Activated CD8-positive, alpha-beta memory T cell treated with anti-CD3 and anti-CD28 coated beads for 36 hours (primary cell): ENCODE results near the gene TOB1. TPM values are rescaled to one million over a fixed set of nuclear protein-coding genes. Genes with fewer than 3 reads are reported as not detected.
"Not testable (repeated sequence)": the region's sequence is repeated elsewhere in the genome, so short reads cannot be mapped to it uniquely, and the experiment has no call there.

Experiments used
- CTCF ChIA-PET: fragments of 350-600 bp; sonication (Branson Sonifier 250); formaldehyde crosslinking; loops from one replicate; lab custom pipeline; 2021; ENCODE audit warnings: antibody characterized with exemption; lab: Charles Lee
- POLR2A ChIA-PET: fragments of 350-600 bp; sonication (Branson Sonifier 250); formaldehyde crosslinking; loops from one replicate; lab custom pipeline; 2021; ENCODE audit warnings: antibody characterized with exemption; lab: Charles Lee
- total RNA-seq, 2 experiments: library from RNA; stranded (reverse); gene quantifications; one replicate each; pipeline ENCODE4 v1.2.3, GENCODE V29; 2021

The TOB1 gene
- total RNA-seq, 2 experiments from 2014 or later = 29.0 to 30.7 TPM

DNA sequence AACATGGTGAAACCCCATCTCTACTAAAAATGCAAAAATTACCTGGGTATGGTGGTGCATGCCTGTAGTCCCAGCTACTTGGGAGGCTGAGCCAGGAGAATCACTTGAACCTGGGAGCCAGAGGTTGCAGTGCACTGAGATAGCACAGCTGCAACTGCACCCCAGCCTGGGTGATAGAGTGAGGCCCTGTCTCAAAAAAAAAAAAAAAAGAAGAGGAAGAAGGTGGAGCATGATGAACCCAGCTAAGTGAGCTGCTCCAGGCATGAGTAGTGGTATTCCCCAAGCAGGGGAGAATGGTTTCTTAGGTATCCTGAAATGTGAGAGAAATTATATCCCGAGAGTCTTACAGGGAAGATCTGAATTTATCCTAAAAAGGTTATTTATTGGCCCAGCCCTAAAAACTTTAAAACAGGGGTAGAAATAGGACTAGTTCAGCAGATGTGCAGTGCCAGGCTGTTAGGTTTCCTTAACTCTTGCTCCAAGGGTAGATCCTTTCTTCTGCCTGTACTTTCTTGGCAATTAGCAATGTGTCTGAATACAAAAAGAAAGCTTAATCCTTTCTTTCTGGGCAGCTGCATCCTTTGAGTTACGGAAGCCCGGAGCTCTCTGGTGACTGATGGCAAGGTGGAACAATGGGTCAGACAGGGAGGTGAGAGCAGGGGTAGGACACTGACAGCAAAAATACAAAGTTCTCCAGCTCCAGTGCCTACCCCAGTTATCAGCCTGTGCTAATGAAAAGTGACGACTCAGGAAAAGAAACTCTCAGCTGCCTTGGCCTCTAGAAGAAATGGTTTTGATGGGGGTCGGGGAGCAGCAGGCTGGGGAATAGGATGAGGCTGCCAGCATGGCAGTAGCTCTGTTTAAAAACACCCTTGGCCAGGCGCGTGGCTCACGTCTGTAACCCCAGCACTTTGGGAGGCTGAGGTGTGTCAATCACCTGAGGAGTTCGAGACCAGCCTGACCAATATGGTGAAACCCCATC, 36.5 kb upstream of the TOB1 start:
- ChIA-PET POLR2A (interaction anchor here (2.3 kb wide), 1 partner anchor 37 kb away, joined by 9 read pairs; the partner anchor contains the start of gene TOB1), CTCF (interaction anchor here (1.0 to 1.1 kb wide), 2 partner anchors 19 to 85 kb away, joined by 3 read pairs; no protein-coding TSS in a partner anchor)

DNA sequence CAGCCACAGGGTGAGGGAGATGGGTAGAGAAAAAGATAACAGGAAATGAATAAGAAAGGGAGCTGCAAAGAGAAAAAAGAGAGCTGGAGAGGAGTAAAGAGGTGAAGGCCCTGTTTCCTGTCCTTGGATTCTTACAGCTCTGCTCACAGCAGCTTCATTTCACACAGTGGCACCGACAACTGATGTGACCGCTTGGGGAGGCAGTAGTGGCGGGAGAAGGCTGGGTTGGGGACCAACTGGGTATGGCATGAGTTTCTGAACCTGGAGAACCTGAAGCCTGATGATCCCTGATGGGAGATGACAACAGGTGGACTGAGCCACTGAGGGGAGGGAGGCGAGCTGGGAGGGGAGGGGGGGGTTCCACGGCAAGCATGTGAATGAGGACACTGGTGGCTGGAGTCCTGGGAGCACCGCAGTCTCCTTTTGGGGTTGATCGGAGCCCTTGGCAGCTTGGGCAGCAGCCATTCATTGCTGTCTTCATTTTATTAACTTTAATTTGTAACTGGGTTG, 34.3 kb upstream of the TOB1 start:
- CTCF ChIA-PET = no interaction called here
- POLR2A ChIA-PET = interaction anchor here (1.0 kb wide), 1 partner anchor 34 kb away, joined by 3 read pairs; the partner anchor contains the start of gene TOB1

DNA sequence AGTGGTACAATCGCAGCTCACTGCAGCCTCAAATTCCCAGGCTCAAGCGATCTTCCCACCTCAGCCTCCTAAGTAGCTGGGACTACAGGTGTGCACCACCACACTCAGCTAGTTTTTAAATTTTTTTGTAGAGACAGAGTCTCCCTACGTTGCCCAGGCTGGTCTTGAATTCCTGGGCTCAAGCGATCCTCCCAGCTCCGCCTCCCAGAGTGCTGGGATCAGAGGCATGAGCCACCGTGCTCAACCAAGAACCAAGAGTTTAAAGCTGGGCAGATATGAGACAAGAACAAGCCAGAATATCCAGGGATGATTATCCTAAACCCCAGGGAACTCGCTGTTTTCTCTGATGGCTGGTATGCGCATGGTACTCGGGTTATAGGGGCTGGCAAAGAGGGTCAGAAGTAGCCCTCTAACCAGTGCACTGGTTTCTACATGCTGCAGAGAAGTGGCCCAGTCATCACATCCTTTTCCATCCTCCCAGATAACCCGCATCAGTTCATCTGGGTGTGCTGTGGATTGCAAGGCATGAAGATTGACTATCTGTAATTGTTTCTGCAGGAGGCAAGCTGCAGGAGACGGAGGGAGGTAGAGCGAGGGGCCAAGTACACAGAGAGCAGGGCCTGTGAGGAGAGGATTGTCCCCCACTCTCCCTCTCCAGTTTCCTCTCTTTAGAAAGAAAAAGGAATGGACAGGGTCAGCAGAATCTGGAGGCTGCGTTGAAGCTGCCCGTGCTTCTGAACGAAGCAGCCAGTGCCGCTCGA, 33.6 kb upstream of the TOB1 start:
- CTCF ChIA-PET = no interaction called here
- POLR2A ChIA-PET = interaction anchor here (0.7 to 1.0 kb wide), 2 partner anchors 33 kb away, joined by 3 to 5 read pairs; partner anchors contain the start of gene TOB1

DNA sequence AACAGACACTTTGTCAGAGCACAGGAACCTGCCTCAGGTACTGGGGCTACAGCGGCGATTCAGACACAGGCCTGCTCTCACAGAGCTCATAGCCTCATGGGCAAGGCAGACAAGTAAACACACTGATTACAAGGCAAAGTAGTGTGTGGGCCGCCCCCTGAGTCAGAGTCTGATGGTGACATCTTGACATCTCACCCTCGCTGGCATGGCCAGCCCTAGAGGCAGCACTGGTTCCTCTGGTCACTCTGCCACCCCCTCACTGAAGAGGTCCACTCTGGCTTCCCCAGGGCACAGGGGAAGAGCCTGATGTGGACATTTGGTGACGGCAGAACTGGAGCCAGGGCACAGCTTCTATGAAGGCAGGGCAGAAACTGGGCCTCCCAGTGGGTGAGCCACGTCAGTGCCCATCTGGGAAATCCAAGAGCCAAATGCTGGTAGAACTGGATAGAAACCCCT, 32.9 kb upstream of the TOB1 start:
- POLR2A ChIA-PET = interaction anchor here (0.7 kb wide), 1 partner anchor 33 kb away, joined by 5 read pairs; the partner anchor contains the start of gene TOB1

DNA sequence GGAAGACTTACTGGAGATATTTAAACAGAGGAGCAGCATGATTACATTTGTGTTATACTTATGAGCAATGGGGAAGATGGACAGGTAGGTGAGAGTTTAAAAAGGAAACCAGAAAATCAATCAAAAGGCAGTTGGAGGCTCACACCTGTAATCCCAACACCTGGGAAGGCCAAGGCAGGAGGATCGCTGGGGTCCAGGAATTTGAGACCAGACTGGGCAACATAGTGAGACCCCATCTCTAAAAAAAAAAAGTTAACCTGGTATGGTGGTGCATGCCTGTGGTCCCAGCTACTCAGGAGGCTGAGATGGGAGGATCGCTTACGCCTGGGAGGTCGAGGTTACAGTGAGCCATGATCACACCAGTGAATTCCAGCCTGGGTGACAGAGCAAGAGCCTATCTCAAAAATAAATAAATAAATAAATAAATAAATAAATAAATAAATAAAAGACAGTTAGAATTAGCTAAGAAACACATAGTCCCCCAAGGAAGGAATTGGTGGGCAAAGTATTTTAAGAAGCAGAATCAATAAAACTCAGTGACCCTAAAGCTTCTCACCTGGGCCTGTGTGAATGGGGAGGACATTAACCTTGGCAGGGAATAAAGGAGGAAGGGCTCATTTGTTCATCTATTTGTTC, 32.3 kb upstream of the TOB1 start:
- ChIA-PET CTCF (interaction anchor here (1.0 kb wide), 1 partner anchor 49 kb away, joined by 3 read pairs; no protein-coding TSS in a partner anchor), POLR2A (interaction anchor here (0.7 kb wide), 1 partner anchor 32 kb away, joined by 5 read pairs; the partner anchor contains the start of gene TOB1)

More for the DNA sequence above, 32.9 kb upstream of the TOB1 start:
- CTCF ChIA-PET = no interaction called here

DNA sequence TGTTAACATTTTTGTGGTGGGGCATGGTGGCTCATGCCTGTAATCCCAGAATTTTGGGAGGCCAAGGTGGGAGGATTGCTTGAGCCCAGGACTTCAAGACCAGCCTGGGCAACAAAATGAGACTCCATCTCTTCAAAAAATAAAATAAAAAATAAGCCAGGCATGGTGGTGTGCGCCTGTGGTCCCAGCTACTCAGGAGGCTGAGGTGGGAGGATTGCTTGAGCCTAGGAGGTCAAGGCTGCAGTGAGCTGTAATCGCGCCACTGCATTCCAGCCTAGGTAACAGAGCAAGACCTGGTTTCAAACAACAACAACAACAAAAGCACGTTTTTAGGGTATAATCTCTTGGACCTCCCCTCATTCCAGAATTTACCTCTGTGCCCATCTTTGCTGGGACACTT, 28.4 kb upstream of the TOB1 start:
- POLR2A ChIA-PET, CTCF ChIA-PET: not testable (repeated sequence)

DNA sequence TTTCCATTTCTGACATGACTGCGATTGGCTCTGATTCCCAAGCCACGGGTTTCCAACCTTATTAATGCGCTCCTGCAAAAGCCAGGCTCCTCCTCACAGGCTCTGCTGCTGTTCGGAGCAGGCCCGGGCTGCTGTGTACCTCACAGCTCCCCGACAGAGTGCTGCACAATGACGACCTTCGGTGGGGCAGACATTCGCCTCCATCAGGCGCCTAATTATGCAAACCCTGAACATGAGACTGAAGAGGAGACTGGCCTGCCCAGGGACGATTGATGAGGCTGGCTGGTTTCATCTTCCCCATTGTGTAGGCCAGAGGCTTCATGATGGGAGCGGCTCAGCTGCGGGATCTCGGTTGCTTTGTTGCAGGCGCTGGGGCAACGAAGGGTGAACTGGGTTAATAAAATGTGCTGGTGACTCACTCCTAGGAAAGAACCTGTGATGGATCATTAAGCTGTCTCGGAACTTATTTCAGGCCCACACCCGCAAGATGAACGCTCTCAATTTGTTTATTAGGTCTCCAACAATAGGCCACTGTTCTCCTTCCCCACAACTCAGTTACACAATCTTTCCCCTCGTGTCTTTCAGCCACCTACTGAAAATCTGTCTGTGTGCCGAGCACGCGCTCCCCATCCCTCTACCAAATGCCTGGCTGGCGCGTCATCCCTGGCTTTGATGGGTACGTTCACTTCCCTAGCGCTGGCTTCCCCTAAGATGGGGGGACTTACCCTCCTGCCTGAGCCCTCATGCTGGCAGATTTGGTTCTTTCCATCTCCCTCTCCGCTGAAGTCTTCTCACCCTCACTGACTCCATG, 27.2 kb upstream of the TOB1 start:
- POLR2A ChIA-PET = no interaction called here
- CTCF ChIA-PET = no interaction called here

DNA sequence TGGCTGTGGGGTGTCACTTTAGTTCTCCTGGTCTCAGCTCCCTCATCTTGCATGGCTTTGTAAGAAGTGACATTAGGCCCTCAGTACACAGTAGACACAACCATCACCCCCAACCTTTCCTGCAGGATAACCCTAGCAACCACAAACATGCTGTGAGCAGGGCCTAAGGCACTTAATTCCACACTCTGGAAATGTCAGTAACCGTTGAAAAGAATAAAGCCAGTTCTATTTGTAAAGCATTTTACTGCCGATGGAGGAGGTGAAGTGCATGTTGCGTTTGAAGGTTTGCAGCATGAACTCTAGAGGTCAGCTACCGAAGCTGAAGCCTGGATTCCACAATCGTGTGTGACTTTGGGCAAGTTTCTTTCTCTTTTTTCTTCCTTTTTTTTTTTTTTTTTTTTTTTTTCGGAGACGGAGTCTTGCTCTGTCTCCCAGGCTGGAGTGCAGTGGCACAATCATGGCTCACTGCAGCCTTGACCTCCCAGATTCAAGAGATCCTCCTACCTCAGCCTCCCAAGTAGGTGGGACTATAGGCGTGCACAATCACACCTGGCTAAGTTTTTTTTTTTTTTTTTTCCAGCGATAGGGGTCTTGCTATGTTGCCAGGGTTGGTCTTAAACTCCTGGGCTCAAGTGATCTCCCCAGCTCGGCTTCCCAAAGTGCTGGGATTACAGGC, 26.1 kb upstream of the TOB1 start:
- ChIA-PET CTCF (interaction anchor here (0.7 kb wide), 1 partner anchor 30 kb away, joined by 3 read pairs; no protein-coding TSS in a partner anchor), POLR2A (no interaction called here)

DNA sequence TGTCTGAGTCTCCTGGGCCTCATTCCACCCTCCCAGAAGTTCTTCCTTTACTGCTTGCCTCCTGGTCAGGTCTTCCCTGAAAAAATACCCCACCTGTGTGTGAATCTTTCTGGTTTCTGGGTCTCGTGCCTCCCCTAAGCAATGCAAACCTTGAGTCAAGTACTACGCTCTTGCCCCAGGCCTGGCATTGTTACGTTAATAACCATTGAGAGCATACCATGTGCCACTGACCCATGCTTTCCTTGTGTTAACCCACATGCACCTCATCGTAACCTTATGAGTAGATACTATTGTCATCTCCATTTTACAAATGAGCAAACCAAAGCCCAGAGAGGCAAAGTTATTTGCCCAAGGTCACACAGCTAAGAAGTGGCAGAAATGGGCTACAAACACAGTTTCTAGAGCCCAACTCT, 25.4 kb upstream of the TOB1 start:
- ChIA-PET POLR2A (no interaction called here), CTCF (interaction anchor here (0.7 kb wide), 1 partner anchor 29 kb away, joined by 3 read pairs; no protein-coding TSS in a partner anchor)

DNA sequence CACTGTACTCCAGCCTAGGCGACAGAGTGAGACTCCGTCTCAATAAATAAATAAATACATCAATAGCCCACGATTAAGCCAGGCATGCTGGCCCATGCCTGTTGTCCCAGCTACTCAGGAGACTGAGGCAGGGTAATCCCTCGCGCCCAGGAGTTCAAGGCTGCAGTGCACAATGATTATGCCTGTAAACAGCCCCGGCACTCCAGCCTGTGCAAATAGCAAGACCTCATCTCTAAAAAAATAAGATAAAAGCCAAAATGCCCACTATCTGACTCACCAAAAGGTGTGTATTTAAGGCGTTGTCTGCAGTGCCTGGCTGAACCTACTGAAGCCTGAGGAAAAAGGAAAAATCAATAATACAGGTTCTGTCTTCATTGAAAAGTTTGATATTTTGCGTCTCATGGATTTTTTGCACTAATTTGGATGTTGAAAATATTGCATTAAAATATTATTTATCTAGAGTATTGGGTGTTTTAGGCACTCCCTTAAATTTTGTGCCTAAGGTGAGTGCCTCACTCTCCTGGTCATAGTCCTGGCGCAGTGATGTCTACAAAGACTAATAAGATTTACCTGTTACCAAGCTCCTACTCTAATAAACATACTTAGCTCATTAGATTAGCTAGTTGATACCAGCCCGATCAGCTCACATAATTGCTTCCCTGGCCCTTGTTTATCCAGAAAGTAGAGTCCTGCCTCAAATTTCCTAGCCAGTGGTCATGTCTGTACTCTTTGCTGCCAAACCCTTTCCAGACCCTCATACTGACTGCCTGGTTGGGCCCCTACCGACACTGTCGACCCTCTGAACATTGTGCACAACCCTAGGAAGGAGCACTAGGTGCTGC, 24.7 kb upstream of the TOB1 start:
- POLR2A ChIA-PET = no interaction called here
- CTCF ChIA-PET = no interaction called here

DNA sequence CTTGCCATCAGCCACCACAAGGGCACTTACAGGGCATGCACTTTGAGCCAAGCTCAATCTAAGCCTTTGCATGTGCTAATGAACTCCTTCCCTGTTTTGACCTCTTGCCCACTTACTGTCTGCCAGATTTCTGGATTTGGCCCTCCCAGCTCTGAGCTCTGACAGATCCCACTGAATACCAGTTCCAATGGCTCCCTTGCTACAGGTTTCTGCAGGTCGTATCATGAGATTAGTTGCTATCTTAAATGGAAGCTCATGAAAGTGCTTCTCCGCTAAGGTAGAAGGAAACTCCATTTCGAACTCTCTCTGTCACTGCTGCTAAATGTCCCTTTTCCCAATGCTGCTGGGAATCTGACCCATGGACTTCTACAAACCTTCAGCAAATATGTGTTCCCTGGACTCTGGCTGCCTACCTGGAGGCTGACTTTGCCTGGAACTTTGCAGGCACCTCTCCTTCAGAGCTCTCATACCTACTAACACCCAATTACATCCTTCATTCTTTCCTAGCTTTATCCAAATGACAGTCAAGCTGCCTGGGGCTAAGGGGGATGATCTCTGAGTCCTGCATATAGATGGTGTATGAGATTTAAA, 23.5 kb upstream of the TOB1 start:
- ChIA-PET POLR2A (no interaction called here), CTCF (no interaction called here)

DNA sequence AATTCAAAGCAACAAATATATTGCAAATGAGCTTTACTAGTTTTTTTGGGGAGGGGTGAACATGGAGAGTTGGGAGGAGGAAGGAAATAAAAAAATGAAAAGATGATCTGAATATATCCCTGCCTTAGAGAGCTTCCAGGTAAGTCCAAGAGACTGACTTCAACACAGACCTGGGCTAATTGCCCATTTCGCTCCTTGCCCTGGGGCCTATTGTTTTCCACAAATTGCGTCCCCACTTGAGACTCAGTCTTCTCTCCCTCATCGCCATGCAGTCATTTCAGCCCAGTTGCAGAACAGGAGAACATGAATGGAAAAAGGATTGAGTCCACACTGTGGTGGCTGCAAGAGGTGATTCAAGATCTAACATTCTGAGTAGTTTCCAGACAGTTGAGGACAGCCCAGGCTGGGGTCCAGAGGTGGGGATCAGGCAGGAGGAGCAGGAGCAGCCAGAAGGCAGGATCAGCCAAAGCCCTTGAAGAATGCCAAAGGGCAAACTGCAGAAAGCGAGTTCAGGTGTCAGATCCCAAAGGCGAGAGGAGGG, 21.6 kb upstream of the TOB1 start:
- CTCF ChIA-PET = no interaction called here
- POLR2A ChIA-PET = interaction anchor here (0.5 to 1.0 kb wide), 2 partner anchors 22 to 437 kb away, joined by 3 to 4 read pairs; partner anchors contain the start of gene TOB1

DNA sequence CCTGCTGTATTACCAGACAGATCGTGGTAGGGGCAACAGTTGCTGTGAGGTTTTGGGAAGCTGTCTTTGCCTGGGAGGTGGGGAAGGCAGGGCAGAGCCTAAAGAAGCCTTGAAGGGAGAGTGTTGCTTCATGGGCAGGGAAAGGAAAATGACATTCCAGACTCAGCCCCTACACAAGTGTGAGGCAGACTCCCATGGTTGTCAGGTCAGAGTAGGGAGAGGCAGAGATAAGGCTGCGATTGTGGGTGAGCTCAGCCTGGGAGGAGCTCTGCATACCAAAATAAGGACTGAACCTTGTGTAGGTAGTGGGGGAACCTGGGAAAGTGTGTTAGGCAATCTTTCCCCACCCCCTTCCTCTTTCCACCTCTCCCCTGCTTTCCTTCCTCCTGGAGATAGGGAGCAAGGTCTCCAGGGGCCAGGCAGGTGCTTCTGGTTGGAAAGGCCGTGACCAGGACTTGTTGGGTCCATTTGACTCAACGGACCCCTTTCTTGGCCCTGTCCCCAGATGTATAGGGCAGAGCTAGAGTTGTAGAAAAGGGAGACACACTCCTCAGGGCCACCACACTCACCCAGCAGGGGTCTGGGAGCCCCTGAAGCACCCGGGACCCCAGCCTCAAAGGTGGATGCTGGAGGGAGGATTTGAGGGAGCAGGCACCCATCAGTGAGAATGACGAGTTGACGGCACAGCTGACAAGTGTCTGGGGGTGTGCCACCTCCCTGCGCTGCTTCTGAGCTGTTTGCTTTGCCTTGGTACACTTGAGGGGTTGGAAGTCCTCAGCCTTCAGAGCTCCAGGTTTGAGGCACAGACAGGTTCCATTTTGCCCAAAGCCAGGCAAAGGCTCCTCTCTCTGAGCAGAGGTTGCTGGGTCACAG, 18.5 kb upstream of the TOB1 start:
- CTCF ChIA-PET = interaction anchor here (0.6 to 1.1 kb wide), 3 partner anchors 12 to 60 kb away, joined by 3 read pairs; no protein-coding TSS in a partner anchor
- POLR2A ChIA-PET = no interaction called here

DNA sequence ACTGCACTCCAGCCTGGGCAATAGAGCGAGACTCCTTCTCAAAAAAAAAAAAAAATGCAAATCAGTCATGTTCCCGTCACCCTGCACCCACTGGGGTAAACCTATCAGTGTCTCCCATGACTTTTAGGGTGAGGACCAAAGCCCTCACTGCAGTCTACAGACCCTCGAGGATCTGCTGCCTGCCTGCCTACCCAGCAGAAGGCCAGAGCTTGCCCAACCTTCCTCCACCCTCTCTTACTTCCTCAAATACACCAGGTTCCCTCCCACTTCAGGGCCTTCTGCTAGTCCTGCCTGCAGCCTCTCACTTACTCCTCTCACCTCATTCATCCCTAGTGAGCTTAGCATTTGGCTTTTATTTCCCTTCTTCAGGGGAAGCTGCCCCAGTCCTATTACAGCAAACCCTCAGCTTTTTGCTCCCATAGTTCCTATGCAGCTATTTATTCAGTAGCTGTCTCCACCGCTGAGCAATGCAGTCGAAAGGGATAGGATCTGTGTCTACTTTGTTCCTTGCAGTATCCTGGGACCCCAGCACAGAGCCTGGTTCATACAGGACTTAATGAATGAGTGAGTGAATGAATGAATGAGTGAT, 17.8 kb upstream of the TOB1 start:
- ChIA-PET CTCF (interaction anchor here (0.6 to 1.1 kb wide), 3 partner anchors 11 to 61 kb away, joined by 3 read pairs; no protein-coding TSS in a partner anchor), POLR2A (no interaction called here)
